ENCODE measurements around the gene ADAT3.

DNA sequence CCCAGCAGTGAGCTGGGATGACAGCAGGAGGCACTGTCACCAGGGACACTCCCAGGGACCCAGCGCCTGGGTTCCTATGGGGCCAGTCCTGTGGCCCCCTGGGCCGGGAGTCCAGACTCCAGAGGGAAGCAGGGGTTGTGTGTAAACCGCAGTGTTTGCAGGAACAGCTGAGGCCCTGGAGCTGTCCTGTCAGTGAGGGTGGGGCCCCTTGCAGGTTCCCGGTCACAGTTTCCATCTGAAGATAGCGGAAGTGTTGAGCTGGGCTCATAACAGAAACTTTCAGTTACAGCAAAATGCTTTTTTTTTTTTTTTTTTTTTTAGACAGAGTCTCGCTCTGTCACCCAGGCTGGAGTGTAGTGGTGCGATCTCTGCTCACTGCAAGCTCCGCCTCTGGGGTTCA, 18.1 kb downstream of the ADAT3 start:
- TF ChIP-seq, protein P1, sequence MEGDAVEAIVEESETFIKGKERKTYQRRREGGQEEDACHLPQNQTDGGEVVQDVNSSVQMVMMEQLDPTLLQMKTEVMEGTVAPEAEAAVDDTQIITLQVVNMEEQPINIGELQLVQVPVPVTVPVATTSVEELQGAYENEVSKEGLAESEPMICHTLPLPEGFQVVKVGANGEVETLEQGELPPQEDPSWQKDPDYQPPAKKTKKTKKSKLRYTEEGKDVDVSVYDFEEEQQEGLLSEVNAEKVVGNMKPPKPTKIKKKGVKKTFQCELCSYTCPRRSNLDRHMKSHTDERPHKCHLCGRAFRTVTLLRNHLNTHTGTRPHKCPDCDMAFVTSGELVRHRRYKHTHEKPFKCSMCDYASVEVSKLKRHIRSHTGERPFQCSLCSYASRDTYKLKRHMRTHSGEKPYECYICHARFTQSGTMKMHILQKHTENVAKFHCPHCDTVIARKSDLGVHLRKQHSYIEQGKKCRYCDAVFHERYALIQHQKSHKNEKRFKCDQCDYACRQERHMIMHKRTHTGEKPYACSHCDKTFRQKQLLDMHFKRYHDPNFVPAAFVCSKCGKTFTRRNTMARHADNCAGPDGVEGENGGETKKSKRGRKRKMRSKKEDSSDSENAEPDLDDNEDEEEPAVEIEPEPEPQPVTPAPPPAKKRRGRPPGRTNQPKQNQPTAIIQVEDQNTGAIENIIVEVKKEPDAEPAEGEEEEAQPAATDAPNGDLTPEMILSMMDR (IDR thresholded peaks at IDR 0.05), result no peak
- TF ChIP-seq POLR2A (IDR thresholded peaks at IDR 0.05), result no peak
